Measurements from ENCODE around the gene TKFC.

TKFC gene

GRCh38 chr11:61347916-61348461, 15.0 kb downstream of the TKFC start:
- no peak for DNase-seq (ENCODE audit: low spot score)
- TF ChIP-seq CTCF (IDR thresholded peaks at IDR 0.05; ENCODE audit: extremely low read depth, missing control alignments), result no peak

- TF ChIP-seq CTCF (IDR thresholded peaks at IDR 0.05; ENCODE audit: extremely low read depth, missing control alignments), result no peak
- no peak for DNase-seq (ENCODE audit: low spot score)
These were observed 16.2 kb downstream of the TKFC start for GRCh38 chr11:61349189-61349751.

- no peak for TF ChIP-seq CTCF (IDR thresholded peaks at IDR 0.05; ENCODE audit: extremely low read depth, missing control alignments)
- no peak for DNase-seq (ENCODE audit: low spot score)
These were observed 16.9 kb downstream of the TKFC start for GRCh38 chr11:61349916-61350315.

- no peak for DNase-seq (ENCODE audit: low spot score)
- TF ChIP-seq CTCF (IDR thresholded peaks at IDR 0.05; ENCODE audit: extremely low read depth, missing control alignments), result no peak
These were observed 17.3 kb downstream of the TKFC start for GRCh38 chr11:61350336-61350735.

- no peak for TF ChIP-seq CTCF (IDR thresholded peaks at IDR 0.05; ENCODE audit: extremely low read depth, missing control alignments)
- DNase-seq (ENCODE audit: low spot score), result no peak
These were observed 17.8 kb downstream of the TKFC start for GRCh38 chr11:61350803-61351202.

GRCh38 chr11:61352038-61352437, 19.0 kb downstream of the TKFC start:
- TF ChIP-seq CTCF (IDR thresholded peaks at IDR 0.05; ENCODE audit: extremely low read depth, missing control alignments), result no peak
- DNase-seq (ENCODE audit: low spot score), result no peak

GRCh38 chr11:61353131-61354067, 20.4 kb downstream of the TKFC start:
- DNase-seq (ENCODE audit: low spot score), result no peak
- no peak for TF ChIP-seq CTCF (IDR thresholded peaks at IDR 0.05; ENCODE audit: extremely low read depth, missing control alignments)

Measured in GM20000 (cell line).